ENCODE measurements around the gene DDRGK1.

DDRGK1 gene

GRCh38 chr20:3166338-3166912 is 38.1 kb downstream of the DDRGK1 start:
- peaks cover 29% of the 10 kb centered on the region for H3K27me3 ChIP-seq (ENCODE audit: control insufficient read depth, low read length)
- TF ChIP-seq EZH2phosphoT487 (IDR thresholded peaks at IDR 0.05; ENCODE audit: borderline replicate concordance, low read length) (no peak), CTCF (IDR thresholded peaks at IDR 0.05; ENCODE audit: low read depth, low read length, poor library complexity, severe bottlenecking) (no peak)
- peaks cover 3% of the 10 kb centered on the region; the same call in 1 of the 2 replicates for H3K4me1 ChIP-seq (ENCODE audit: control insufficient read depth, low read length)
- H3K9me3 ChIP-seq (ENCODE audit: control insufficient read depth, insufficient read depth, low read length): no peaks in the 10 kb centered on the region
- H3K4me3 ChIP-seq (ENCODE audit: low read length): no peak overlapping the region
- H3K9me2 ChIP-seq (replicated peaks; ENCODE audit: control insufficient read depth, low read length): no peaks in the 10 kb centered on the region
- H3K4me2 ChIP-seq (ENCODE audit: low read length): no peak overlapping the region
- H3K36me3 ChIP-seq (ENCODE audit: control insufficient read depth, low read length): no peaks in the 10 kb centered on the region
- H3K27ac ChIP-seq (ENCODE audit: low read depth, low read length): no peak overlapping the region
- H3K79me2 ChIP-seq (ENCODE audit: control insufficient read depth, low read length): no peaks in the 10 kb centered on the region
- no peaks in the 10 kb centered on the region for H3F3A ChIP-seq (ENCODE audit: control insufficient read depth, insufficient read depth)
- H4K20me1 ChIP-seq (ENCODE audit: control insufficient read depth, insufficient read depth, low read depth, low read length): no peaks in the 10 kb centered on the region

- Histone ChIP-seq H3K27me3 (ENCODE audit: control insufficient read depth, low read length) (peaks cover 22% of the 10 kb centered on the region), H3K4me2 (ENCODE audit: low read length) (no peak overlapping the region), H3K4me1 (ENCODE audit: control insufficient read depth, low read length) (peaks cover 3% of the 10 kb centered on the region; the same call in 1 of the 2 replicates), H3K36me3 (ENCODE audit: control insufficient read depth, low read length) (no peaks in the 10 kb centered on the region), H4K20me1 (ENCODE audit: control insufficient read depth, insufficient read depth, low read depth, low read length) (no peaks in the 10 kb centered on the region), H3K9me3 (ENCODE audit: control insufficient read depth, insufficient read depth, low read length) (no peaks in the 10 kb centered on the region), H3K79me2 (ENCODE audit: control insufficient read depth, low read length) (no peaks in the 10 kb centered on the region), H3K27ac (ENCODE audit: low read depth, low read length) (no peak overlapping the region), H3K9me2 (replicated peaks; ENCODE audit: control insufficient read depth, low read length) (no peaks in the 10 kb centered on the region), H3F3A (ENCODE audit: control insufficient read depth, insufficient read depth) (no peaks in the 10 kb centered on the region), H3K4me3 (ENCODE audit: low read length) (no peak overlapping the region)
- TF ChIP-seq CTCF (IDR thresholded peaks at IDR 0.05; ENCODE audit: low read depth, low read length, poor library complexity, severe bottlenecking): no peak
- TF ChIP-seq EZH2phosphoT487 (IDR thresholded peaks at IDR 0.05; ENCODE audit: borderline replicate concordance, low read length): no peak
These were observed 38.8 kb downstream of the DDRGK1 start for GRCh38 chr20:3165473-3166337.

- TF ChIP-seq EZH2phosphoT487 (IDR thresholded peaks at IDR 0.05; ENCODE audit: borderline replicate concordance, low read length) (no peak), CTCF (IDR thresholded peaks at IDR 0.05; ENCODE audit: low read depth, low read length, poor library complexity, severe bottlenecking) (no peak)
- Histone ChIP-seq H3K9me3 (ENCODE audit: control insufficient read depth, insufficient read depth, low read length) (no peaks in the 10 kb centered on the region), H3K27me3 (ENCODE audit: control insufficient read depth, low read length) (peaks cover 20% of the 10 kb centered on the region), H3K4me1 (ENCODE audit: control insufficient read depth, low read length) (peaks cover 3% of the 10 kb centered on the region; the same call in 1 of the 2 replicates), H3K9me2 (replicated peaks; ENCODE audit: control insufficient read depth, low read length) (no peaks in the 10 kb centered on the region), H3K27ac (ENCODE audit: low read depth, low read length) (no peak overlapping the region), H4K20me1 (ENCODE audit: control insufficient read depth, insufficient read depth, low read depth, low read length) (no peaks in the 10 kb centered on the region), H3K36me3 (ENCODE audit: control insufficient read depth, low read length) (no peaks in the 10 kb centered on the region), H3F3A (ENCODE audit: control insufficient read depth, insufficient read depth) (no peaks in the 10 kb centered on the region), H3K79me2 (ENCODE audit: control insufficient read depth, low read length) (peaks cover 3% of the 10 kb centered on the region), H3K4me2 (ENCODE audit: low read length) (no peak overlapping the region), H3K4me3 (ENCODE audit: low read length) (no peak overlapping the region)
These were observed 39.6 kb downstream of the DDRGK1 start for GRCh38 chr20:3164763-3165410.
